IMR-90 (cell line): Measurements from ENCODE around the gene CKAP5. TPM values are rescaled to one million over a fixed set of nuclear protein-coding genes. Genes with fewer than 3 reads are reported as not detected.

ENCODE experiments used
- ATAC-seq: fragments of 200-7000 bp; cut with Tn5 transposase; 2 replicates; pipeline ENCODE4 v1.9.1; 2020; ENCODE audit warnings: low read depth, mild to moderate bottlenecking, moderate library complexity
- BruUV-seq: library from RNA; stranded (reverse); fragments of 400-500 nt; replicated peaks from 2 replicates; lab custom pipeline; 2021; lab: Mats Ljungman, UMichigan
- CTCF ChIA-PET: fragments of 300-600 bp; formaldehyde crosslinking; extraction: SDS; loops from one replicate; lab custom pipeline; 2021; ENCODE audit warnings: antibody characterized with exemption; lab: Yijun Ruan, JAX
- POLR2A ChIA-PET: fragments of 300-600 bp; sonication (Branson Sonifier 250); formaldehyde crosslinking; loops from one replicate; lab custom pipeline; 2022; ENCODE audit warnings: antibody characterized with exemption; ENCODE audit not compliant: unreplicated experiment; lab: Charles Lee
- DNase-seq: peaks from one replicate; pipeline ENCODE4 v3.0.0; 2013
- H2AFZ ChIP-seq: replicated peaks from 2 replicates; pipeline ENCODE3; 2013; ENCODE audit warnings: low read length, mild to moderate bottlenecking; ENCODE audit not compliant: poor library complexity
- H2AK5ac ChIP-seq: 2 replicates; pipeline ENCODE4 v1.6.1; 2013; ENCODE audit warnings: low read depth, low read length, inconsistent platforms
- H2AK9ac ChIP-seq: replicated peaks from 2 replicates; pipeline ENCODE3; 2013; ENCODE audit warnings: mild to moderate bottlenecking, low read depth, low read length, moderate library complexity; ENCODE audit not compliant: poor library complexity
- H2BK120ac ChIP-seq: 2 replicates; pipeline ENCODE4 v1.6.1; 2013; ENCODE audit warnings: low read depth, low read length, inconsistent platforms
- H2BK15ac ChIP-seq: 3 replicates; pipeline ENCODE4 v1.6.1; 2013; ENCODE audit warnings: low read depth, low read length, inconsistent platforms
- H2BK20ac ChIP-seq: 2 replicates; pipeline ENCODE4 v1.6.1; 2013; ENCODE audit warnings: low read depth, mild to moderate bottlenecking, inconsistent platforms, low read length, moderate library complexity
- H2BK5ac ChIP-seq: 2 replicates; pipeline ENCODE4 v1.6.1; 2013; ENCODE audit warnings: mild to moderate bottlenecking, low read depth, low read length, inconsistent platforms; ENCODE audit not compliant: poor library complexity, severe bottlenecking
- H3K14ac ChIP-seq: replicated peaks from 2 replicates; pipeline ENCODE4 v1.6.1; 2013; ENCODE audit warnings: low read depth, low read length, inconsistent platforms
- H3K18ac ChIP-seq: 2 replicates; pipeline ENCODE4 v1.6.1; 2013; ENCODE audit warnings: low read depth, low read length, control low read depth
- H3K23ac ChIP-seq: 2 replicates; pipeline ENCODE4 v1.6.1; 2013; ENCODE audit warnings: low read depth, low read length, inconsistent platforms
- H3K27ac ChIP-seq: 2 replicates; pipeline ENCODE4 v1.5.1; 2013; ENCODE audit warnings: mild to moderate bottlenecking, control low read depth, low read length; ENCODE audit not compliant: insufficient read depth
- H3K27me3 ChIP-seq: 2 replicates; pipeline ENCODE4 v1.6.1; 2013; ENCODE audit warnings: low read length; ENCODE audit not compliant: control insufficient read depth, insufficient read depth
- H3K36me3 ChIP-seq: 2 replicates; pipeline ENCODE4 v1.6.1; 2013; ENCODE audit warnings: low read length, mixed read lengths; ENCODE audit not compliant: control insufficient read depth, insufficient read depth
- H3K4ac ChIP-seq: 2 replicates; pipeline ENCODE4 v1.6.1; 2013; ENCODE audit warnings: low read depth, low read length, inconsistent platforms
- H3K4me1 ChIP-seq: 2 replicates; pipeline ENCODE4 v1.6.1; 2013; ENCODE audit warnings: low read length, mixed read lengths; ENCODE audit not compliant: control insufficient read depth, insufficient read depth
- H3K4me2 ChIP-seq: 2 replicates; pipeline ENCODE4 v1.6.1; 2013; ENCODE audit warnings: low read depth, mild to moderate bottlenecking, control low read depth, low read length, moderate library complexity
- H3K4me3 ChIP-seq: 2 replicates; pipeline ENCODE4 v1.5.1; 2013; ENCODE audit warnings: low read depth, mild to moderate bottlenecking, control low read depth, low read length, moderate library complexity; ENCODE audit not compliant: insufficient read depth
- H3K56ac ChIP-seq: 2 replicates; pipeline ENCODE4 v1.6.1; 2013; ENCODE audit warnings: low read length, inconsistent platforms; ENCODE audit not compliant: insufficient read depth; ENCODE audit errors: extremely low read depth
- H3K79me1 ChIP-seq, 2 experiments: 2 replicates each; pipeline ENCODE4 v1.6.1; 2013; ENCODE audit warnings: low read length in 2 of 2, inconsistent platforms in 1 of 2, low read depth in 1 of 2
- H3K9ac ChIP-seq: 2 replicates; pipeline ENCODE4 v1.6.1; 2013; ENCODE audit warnings: low read depth, low read length, control low read depth
- H3K9me1 ChIP-seq: 2 replicates; pipeline ENCODE4 v1.6.1; 2013; ENCODE audit warnings: low read length, inconsistent platforms; ENCODE audit not compliant: insufficient read depth
- H3K9me3 ChIP-seq: 2 replicates; pipeline ENCODE4 v1.6.1; 2013; ENCODE audit warnings: low read length; ENCODE audit not compliant: control insufficient read depth, insufficient read depth
- H4K20me1 ChIP-seq: 2 replicates; pipeline ENCODE4 v1.6.1; 2013; ENCODE audit warnings: low read length, inconsistent platforms; ENCODE audit not compliant: insufficient read depth
- H4K5ac ChIP-seq: 2 replicates; pipeline ENCODE4 v1.6.1; 2013; ENCODE audit warnings: mild to moderate bottlenecking, low read depth, low read length, control low read depth
- H4K8ac ChIP-seq, 2 experiments: 2 replicates each; pipeline ENCODE4 v1.6.1; 2013; ENCODE audit warnings: low read depth in 2 of 2, low read length in 2 of 2, control low read depth in 1 of 2, inconsistent platforms in 1 of 2
- H4K91ac ChIP-seq: 2 replicates; pipeline ENCODE4 v1.6.1; 2013; ENCODE audit warnings: low read depth, low read length, inconsistent platforms; ENCODE audit not compliant: insufficient read depth
- BHLHE40 ChIP-seq: fragments of 150-350 bp; IDR thresholded peaks from 2 replicates; pipeline ENCODE4 v1.6.1; 2016; ENCODE audit warnings: mild to moderate bottlenecking, low read depth, low read length
- CEBPB ChIP-seq: IDR thresholded peaks from 2 replicates; pipeline ENCODE4 v1.6.1; 2012; ENCODE audit warnings: low read depth, low read length, improper control_type of control experiment
- CHD1 ChIP-seq: IDR thresholded peaks from 2 replicates; pipeline ENCODE4 v1.6.1; 2012; ENCODE audit warnings: low read depth, low read length, improper control_type of control experiment
- CTCF ChIP-seq: conservative IDR thresholded peaks from 2 replicates; pipeline ENCODE4 v1.5.1; 2012; ENCODE audit warnings: mild to moderate bottlenecking, low read depth, low read length, improper control_type of control experiment
- ELK1 ChIP-seq: fragments of 150-350 bp; IDR thresholded peaks from 2 replicates; pipeline ENCODE4 v1.6.1; 2016; ENCODE audit warnings: low read depth, mild to moderate bottlenecking, low read length, moderate library complexity, borderline replicate concordance
- FOS ChIP-seq: fragments of 150-350 bp; IDR thresholded peaks from 2 replicates; pipeline ENCODE4 v1.6.1; 2016; ENCODE audit warnings: low read depth, low read length
- MXI1 ChIP-seq: IDR thresholded peaks from 2 replicates; pipeline ENCODE4 v1.6.1; 2012; ENCODE audit warnings: low read depth, mild to moderate bottlenecking, low read length, moderate library complexity, borderline replicate concordance
- NFE2L2 ChIP-seq: fragments of 150-350 bp; IDR thresholded peaks from 2 replicates; pipeline ENCODE4 v1.6.1; 2016; ENCODE audit warnings: low read depth, mild to moderate bottlenecking, low read length
- POLR2A ChIP-seq: IDR thresholded peaks from 2 replicates; pipeline ENCODE4 v1.6.1; 2012; ENCODE audit warnings: mild to moderate bottlenecking, low read depth, low read length
- RAD21 ChIP-seq: IDR thresholded peaks from 2 replicates; pipeline ENCODE4 v1.6.1; 2012; ENCODE audit warnings: low read length, improper control_type of control experiment
- RCOR1 ChIP-seq: IDR thresholded peaks from 2 replicates; pipeline ENCODE4 v1.6.1; 2012; ENCODE audit warnings: mild to moderate bottlenecking, low read length, improper control_type of control experiment; ENCODE audit not compliant: insufficient replicate concordance
- RFX5 ChIP-seq: IDR thresholded peaks from 2 replicates; pipeline ENCODE4 v1.8.0; 2012; ENCODE audit warnings: low read depth, mild to moderate bottlenecking, low read length, moderate library complexity
- SMC3 ChIP-seq: fragments of 150-350 bp; IDR thresholded peaks from 2 replicates; pipeline ENCODE4 v1.6.1; 2016; ENCODE audit warnings: low read depth, mild to moderate bottlenecking, antibody characterized with exemption, low read length, moderate library complexity
- USF2 ChIP-seq: fragments of 150-350 bp; IDR thresholded peaks from 2 replicates; pipeline ENCODE4 v1.6.1; 2017; ENCODE audit warnings: mild to moderate bottlenecking, antibody characterized with exemption, low read length, low read depth
- WGBS, 2 experiments: methylation state at CpG; one replicate each; pipeline versions ENCODE4 v1.1.5 to v1.1.7; 2013; ENCODE audit warnings: missing lambda C conversion rate in 2 of 2; ENCODE audit not compliant: insufficient read length in 1 of 2; ENCODE audit errors: extremely low coverage in 2 of 2; 5-methylcytosine and 5-hydroxymethylcytosine counted together
- dilution Hi-C: fragments of 300-500 bp; cut with HindIII; formaldehyde crosslinking; loops from one replicate; pipeline ENCODE4 v1.14.3; 2018; ENCODE audit warnings: low sequenced_read_pairs; ENCODE audit not compliant: unreplicated experiment
- in situ Hi-C: fragments of 300-500 bp; cut with MboI; formaldehyde crosslinking; loops from 3 replicates; pipeline ENCODE4 v1.14.3; 2019; ENCODE audit warnings: low sequenced_read_pairs, inconsistent platforms, mixed read lengths
- intact Hi-C: fragments of 100-400 bp; cut with micrococcal nuclease; formaldehyde crosslinking; loops from 2 replicates; pipeline ENCODE4 v1.10.0; 2022
- polyA plus RNA-seq, 3 experiments: library from polyadenylated mRNA; depleted of rRNA; stranded (reverse); fragments of >200 nt; gene quantifications; 2 replicates each; pipeline ENCODE4 v1.2.3, GENCODE V29; 2012; ENCODE audit warnings: low replicate concordance in 1 of 3
- total RNA-seq: library from RNA; depleted of rRNA; stranded (reverse); fragments of >200 nt; gene quantifications from 2 replicates; pipeline ENCODE4 v1.2.3, GENCODE V29; 2012

The CKAP5 gene
- total and polyA plus RNA-seq, 2 of the 4 experiments (the other 2 are of a cell fraction) = 59.5 to 79.2 TPM

GRCh38 chr11:46868912-46869311 lies 22.8 kb upstream of the CKAP5 start:
- Histone ChIP-seq H3K56ac (no peak overlapping the region), H2AFZ (no peak overlapping the region), H3K9me1 (peaks cover 4% of the 10 kb centered on the region; the same call in 1 of the 2 replicates), H2BK15ac (no peak overlapping the region), H3K14ac (no peak overlapping the region), H2BK5ac (no peak overlapping the region), H3K36me3 (peaks cover 14% of the 10 kb centered on the region), H3K79me1 (no peaks in the 10 kb centered on the region; a peak in 1 of 4 replicates), H3K9ac (no peak overlapping the region), H4K5ac (no peak overlapping the region), H3K18ac (no peak overlapping the region), H3K27me3 (no peaks in the 10 kb centered on the region), H3K23ac (no peak overlapping the region), H3K4me3 (no peak overlapping the region), H4K20me1 (no peaks in the 10 kb centered on the region), H3K27ac (no peak overlapping the region), H3K4me1 (peaks cover 6% of the 10 kb centered on the region), H2AK9ac (no peak overlapping the region), H3K4me2 (no peak overlapping the region), H4K91ac (no peak overlapping the region), H4K8ac (no peak overlapping the region), H2BK20ac (no peak overlapping the region), H3K9me3 (no peaks in the 10 kb centered on the region), H3K4ac (no peak overlapping the region), H2AK5ac (no peak overlapping the region), H2BK120ac (no peak overlapping the region)
- dilution Hi-C loops = no loop called here
- ATAC-seq (no peak), DNase-seq (no peak)
- WGBS, 2 experiments = 80% methylated on average over 4 of the region's 6 CpGs; no CpG with 5 or more reads in 1 of the 2 experiments
- POLR2A ChIA-PET = no interaction called here
- in situ Hi-C loops = no loop called here
- TF ChIP-seq NFE2L2 (no peak), RAD21 (no peak), CHD1 (no peak), MXI1 (no peak), BHLHE40 (no peak), CTCF (no peak), RCOR1 (no peak), ELK1 (no peak), CEBPB (no peak), RFX5 (no peak), FOS (no peak), POLR2A (no peak), SMC3 (no peak), USF2 (no peak)
- intact Hi-C loops = no loop called here
- BruUV-seq = no TSS peak
- CTCF ChIA-PET = no interaction called here
